Activated naive CD8-positive, alpha-beta T cell treated with anti-CD3 and anti-CD28 coated beads, Interleukin-2, amount 50 U/mL, for 24 hours (primary cell): ENCODE data around the gene FAM50B.

Experiments used
- ATAC-seq: fragments of 150-1000 bp; cut with Tn5 transposase; one replicate; pipeline ENCODE4 v1.10.0; 2021
- DNase-seq: peaks from one replicate; pipeline ENCODE4 v3.0.0; 2021
- H3K27ac Mint-ChIP-seq: one replicate; pipeline ENCODE4 v1.8.0; 2021; ENCODE audit warnings: mild to moderate bottlenecking, mixed read lengths
- H3K27me3 Mint-ChIP-seq: one replicate; pipeline ENCODE4 v1.8.0; 2021; ENCODE audit warnings: mixed read lengths
- H3K36me3 Mint-ChIP-seq: one replicate; pipeline ENCODE4 v1.8.0; 2021; ENCODE audit warnings: low read depth, mixed read lengths
- H3K4me1 Mint-ChIP-seq: one replicate; pipeline ENCODE4 v1.8.0; 2021; ENCODE audit warnings: mixed read lengths
- H3K4me3 Mint-ChIP-seq: one replicate; pipeline ENCODE4 v1.8.0; 2021; ENCODE audit warnings: mild to moderate bottlenecking, moderate library complexity, mixed read lengths
- H3K9me3 Mint-ChIP-seq: one replicate; pipeline ENCODE4 v1.8.0; 2021; ENCODE audit warnings: mixed read lengths

Gene FAM50B

GRCh38 chr6:3812596-3812995 is 36.6 kb upstream of the FAM50B start:
- no peak for DNase-seq
- H3K36me3 Mint-ChIP-seq: no peaks in the 10 kb centered on the region
- no peak overlapping the region for H3K4me3 Mint-ChIP-seq
- H3K9me3 Mint-ChIP-seq: no peaks in the 10 kb centered on the region
- H3K27ac Mint-ChIP-seq: no peak overlapping the region
- H3K4me1 Mint-ChIP-seq: no peaks in the 10 kb centered on the region
- ATAC-seq: no peak
- no peaks in the 10 kb centered on the region for H3K27me3 Mint-ChIP-seq

DNA sequence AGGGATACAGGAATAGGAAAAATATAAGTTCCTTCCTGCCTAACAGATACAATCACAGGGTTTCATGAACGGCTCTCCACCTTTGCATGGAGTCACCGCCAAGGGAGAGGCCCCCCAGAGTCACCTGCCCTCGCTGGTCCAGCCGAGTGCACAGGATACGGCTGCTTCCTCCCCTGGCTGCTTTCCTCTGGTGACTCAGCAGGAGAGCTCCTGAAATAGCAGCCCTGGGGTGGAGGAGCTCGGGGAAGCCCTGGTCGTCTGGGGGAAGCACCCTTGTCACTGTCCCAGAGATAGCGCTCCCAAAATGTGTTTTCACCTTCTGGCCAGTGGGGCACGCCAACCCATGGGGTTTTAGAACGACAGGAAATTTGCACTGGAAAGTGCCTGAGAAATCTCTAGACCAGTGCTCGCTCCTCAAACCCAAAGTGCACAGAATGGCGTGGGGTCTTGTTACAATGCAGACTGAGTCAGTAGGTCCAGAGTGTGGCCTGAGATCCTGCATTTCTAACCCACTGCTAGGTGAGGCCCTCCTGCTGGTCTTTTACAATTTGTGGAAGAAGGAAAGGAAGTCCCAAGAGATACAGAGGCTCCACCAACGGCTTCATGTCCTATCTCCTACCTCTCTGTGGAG is 35.9 kb upstream of the FAM50B start:
- no peaks in the 10 kb centered on the region for H3K4me1 Mint-ChIP-seq
- no peaks in the 10 kb centered on the region for H3K27me3 Mint-ChIP-seq
- no peak overlapping the region for H3K4me3 Mint-ChIP-seq
- no peaks in the 10 kb centered on the region for H3K36me3 Mint-ChIP-seq
- ATAC-seq (peak; percentile 44), DNase-seq (no peak)
- H3K9me3 Mint-ChIP-seq: no peaks in the 10 kb centered on the region
- H3K27ac Mint-ChIP-seq: no peak overlapping the region

DNA sequence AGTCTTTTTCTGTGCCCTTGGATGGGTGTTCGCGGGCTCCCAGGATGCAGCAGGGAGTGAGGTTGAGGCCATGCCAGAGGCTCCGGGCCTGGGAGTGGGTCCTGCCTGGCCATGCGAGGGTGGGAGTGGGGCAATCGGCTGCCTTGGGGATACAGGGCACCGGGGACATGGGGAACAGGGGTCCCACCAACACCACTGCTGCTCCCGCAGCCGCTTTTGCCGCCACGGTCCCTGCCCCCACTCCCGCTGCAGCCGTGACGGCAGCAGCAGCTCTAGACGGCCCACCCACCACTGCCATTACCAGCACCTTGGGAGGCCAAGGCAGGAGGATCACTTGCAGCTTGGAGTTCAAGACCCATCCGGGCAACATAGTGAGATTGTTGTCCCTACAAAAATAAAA is 35.3 kb upstream of the FAM50B start:
- no peaks in the 10 kb centered on the region for H3K27me3 Mint-ChIP-seq
- DNase-seq (no peak), ATAC-seq (no peak)
- no peaks in the 10 kb centered on the region for H3K9me3 Mint-ChIP-seq
- no peaks in the 10 kb centered on the region for H3K4me1 Mint-ChIP-seq
- no peak overlapping the region for H3K4me3 Mint-ChIP-seq
- H3K27ac Mint-ChIP-seq: no peak overlapping the region
- H3K36me3 Mint-ChIP-seq: no peaks in the 10 kb centered on the region

DNA sequence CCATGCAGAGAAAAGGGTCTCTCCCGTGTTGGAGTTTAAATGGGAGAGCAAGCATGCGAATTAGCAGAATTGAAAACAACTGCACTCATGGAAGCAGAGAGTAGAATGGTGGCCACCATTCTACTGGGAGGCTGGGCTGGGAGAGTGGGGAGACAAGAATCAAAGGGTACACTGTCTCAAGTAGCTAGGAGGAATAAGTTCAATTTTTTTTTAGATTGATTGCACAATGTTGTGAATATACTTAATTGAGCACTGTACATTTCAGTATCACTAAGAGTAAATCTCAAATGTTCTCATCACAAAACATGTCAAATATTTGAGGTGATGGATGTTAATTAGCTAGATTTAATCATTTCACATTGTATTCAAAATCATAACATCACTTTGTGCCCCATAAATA is 34.6 kb upstream of the FAM50B start:
- H3K4me1 Mint-ChIP-seq: no peaks in the 10 kb centered on the region
- ATAC-seq: no peak
- H3K9me3 Mint-ChIP-seq: no peaks in the 10 kb centered on the region
- H3K36me3 Mint-ChIP-seq: no peaks in the 10 kb centered on the region
- DNase-seq: no peak
- no peak overlapping the region for H3K4me3 Mint-ChIP-seq
- no peak overlapping the region for H3K27ac Mint-ChIP-seq
- no peaks in the 10 kb centered on the region for H3K27me3 Mint-ChIP-seq

DNA sequence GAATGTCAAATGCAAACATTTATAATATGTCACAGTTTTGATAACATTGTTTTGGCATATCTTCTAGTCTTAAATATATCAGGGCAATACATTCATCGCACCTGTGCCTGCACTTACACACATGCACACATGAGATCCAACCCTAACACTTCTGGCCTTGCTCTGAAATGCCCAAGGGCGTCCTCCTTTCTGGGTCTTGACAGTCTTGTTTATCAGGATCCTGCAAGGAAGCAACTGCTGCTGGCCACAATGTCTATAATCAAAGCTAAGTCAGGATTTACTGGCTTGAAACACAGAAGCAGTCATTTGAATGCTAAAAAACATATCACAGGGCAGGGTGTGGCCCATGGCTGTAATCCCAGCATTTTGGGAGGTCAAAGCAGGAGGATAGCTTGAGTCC is 32.9 kb upstream of the FAM50B start:
- Mint-ChIP-seq H3K27ac (no peak overlapping the region), H3K9me3 (no peaks in the 10 kb centered on the region), H3K27me3 (no peaks in the 10 kb centered on the region), H3K4me3 (no peak overlapping the region), H3K4me1 (no peaks in the 10 kb centered on the region), H3K36me3 (no peaks in the 10 kb centered on the region)
- ATAC-seq (no peak), DNase-seq (no peak)

DNA sequence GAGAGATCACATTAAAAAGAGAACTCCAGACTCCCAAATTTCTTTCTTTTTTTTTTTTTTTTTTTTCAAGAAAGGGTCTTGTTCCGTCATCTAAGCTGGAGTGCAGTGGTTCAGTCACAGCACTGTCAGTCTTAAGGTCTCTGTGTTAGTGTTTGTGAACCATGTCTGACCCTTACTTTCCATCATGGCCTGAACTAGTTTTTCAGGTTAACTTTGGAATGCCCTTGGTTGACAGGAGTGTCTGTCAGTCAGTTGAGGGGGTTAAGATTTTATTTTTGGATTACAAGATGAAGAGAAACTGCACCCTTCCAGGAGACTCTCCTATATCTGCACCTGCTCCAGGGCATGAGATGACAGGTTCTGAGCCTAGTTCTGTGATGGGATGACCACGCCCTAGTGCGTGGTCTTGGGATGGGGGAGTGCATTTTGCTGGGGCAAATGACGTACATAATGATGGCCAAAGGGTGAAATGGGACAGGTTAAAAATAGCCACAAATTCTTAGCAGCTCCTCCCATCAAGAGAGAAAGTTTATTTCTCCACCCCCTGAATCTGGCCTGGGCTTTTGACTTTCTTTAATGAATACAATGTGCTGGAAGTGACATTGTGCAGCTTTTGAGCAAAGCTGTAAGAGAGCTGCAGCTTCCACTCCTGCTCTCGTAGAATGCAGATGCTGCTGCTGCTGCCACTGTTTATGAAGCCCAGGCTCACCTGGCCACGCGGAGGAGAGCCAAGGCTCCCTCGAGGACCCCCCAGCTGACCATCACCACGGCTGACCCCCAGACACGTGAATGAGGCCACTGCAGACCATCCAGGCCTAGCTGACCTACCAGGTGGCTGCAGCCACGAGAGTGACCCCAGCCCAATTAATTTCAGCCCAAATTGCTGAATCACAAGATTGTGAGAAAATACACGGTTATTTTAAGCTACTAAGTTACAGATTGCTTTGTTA is 29.7 kb upstream of the FAM50B start:
- H3K36me3 Mint-ChIP-seq: no peaks in the 10 kb centered on the region
- DNase-seq: no peak
- no peak for ATAC-seq
- H3K27ac Mint-ChIP-seq: no peak overlapping the region
- no peaks in the 10 kb centered on the region for H3K9me3 Mint-ChIP-seq
- H3K4me3 Mint-ChIP-seq: no peak overlapping the region
- no peaks in the 10 kb centered on the region for H3K27me3 Mint-ChIP-seq
- H3K4me1 Mint-ChIP-seq: no peaks in the 10 kb centered on the region

GRCh38 chr6:3820563-3820962 is 28.6 kb upstream of the FAM50B start:
- no peak overlapping the region for H3K4me3 Mint-ChIP-seq
- no peak for DNase-seq

DNA sequence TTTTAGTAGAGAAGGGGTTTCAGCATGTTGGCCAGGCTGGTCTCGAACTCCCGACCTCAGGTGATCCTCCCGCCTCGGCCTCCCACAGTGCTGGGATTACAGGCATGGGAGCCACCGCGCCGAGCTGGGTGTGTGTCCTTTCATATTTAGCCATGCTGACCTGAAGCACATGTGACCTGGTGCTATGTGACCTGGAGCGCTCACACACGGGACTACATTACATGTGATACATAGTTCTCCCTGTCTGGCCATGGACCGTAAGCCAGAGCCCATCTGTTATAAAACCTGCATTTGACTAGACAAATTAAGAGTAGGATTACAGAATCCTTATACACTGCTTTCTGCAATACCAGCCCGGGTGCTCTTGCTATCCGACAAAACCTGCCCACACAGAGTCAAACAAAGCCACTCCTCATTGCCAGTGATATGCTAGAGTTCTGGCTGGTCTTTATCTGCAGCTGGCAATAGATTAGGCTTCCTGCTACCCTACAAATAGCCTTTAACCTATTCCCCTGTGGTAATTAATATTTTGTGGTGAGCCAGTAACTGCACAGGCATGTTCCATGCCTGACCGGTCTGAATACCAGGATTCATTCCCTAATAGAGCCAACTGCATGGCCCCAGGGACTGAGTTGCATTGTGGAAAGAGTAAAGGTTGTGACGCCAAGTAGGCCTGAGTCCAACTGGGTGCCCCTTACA is 26.3 kb upstream of the FAM50B start:
- no peaks in the 10 kb centered on the region for H3K27me3 Mint-ChIP-seq

More at GRCh38 chr6:3820563-3820962, 28.6 kb upstream of the FAM50B start:
- no peak for ATAC-seq
- no peaks in the 10 kb centered on the region for H3K36me3 Mint-ChIP-seq
- no peaks in the 10 kb centered on the region for H3K27me3 Mint-ChIP-seq
- H3K9me3 Mint-ChIP-seq: no peaks in the 10 kb centered on the region
- H3K4me1 Mint-ChIP-seq: no peaks in the 10 kb centered on the region
- H3K27ac Mint-ChIP-seq: no peak overlapping the region

GRCh38 chr6:3823671-3824070 is 25.5 kb upstream of the FAM50B start:
- no peak for DNase-seq
- H3K9me3 Mint-ChIP-seq: no peaks in the 10 kb centered on the region
- H3K27ac Mint-ChIP-seq: no peak overlapping the region
- ATAC-seq: no peak
- no peaks in the 10 kb centered on the region for H3K36me3 Mint-ChIP-seq
- no peak overlapping the region for H3K4me3 Mint-ChIP-seq
- H3K4me1 Mint-ChIP-seq: no peaks in the 10 kb centered on the region
- no peaks in the 10 kb centered on the region for H3K27me3 Mint-ChIP-seq

More for the DNA sequence above, 26.3 kb upstream of the FAM50B start:
- Mint-ChIP-seq H3K9me3 (no peaks in the 10 kb centered on the region), H3K36me3 (no peaks in the 10 kb centered on the region), H3K4me1 (no peaks in the 10 kb centered on the region), H3K4me3 (no peak overlapping the region), H3K27ac (no peak overlapping the region)
- ATAC-seq: no peak
- DNase-seq: no peak

DNA sequence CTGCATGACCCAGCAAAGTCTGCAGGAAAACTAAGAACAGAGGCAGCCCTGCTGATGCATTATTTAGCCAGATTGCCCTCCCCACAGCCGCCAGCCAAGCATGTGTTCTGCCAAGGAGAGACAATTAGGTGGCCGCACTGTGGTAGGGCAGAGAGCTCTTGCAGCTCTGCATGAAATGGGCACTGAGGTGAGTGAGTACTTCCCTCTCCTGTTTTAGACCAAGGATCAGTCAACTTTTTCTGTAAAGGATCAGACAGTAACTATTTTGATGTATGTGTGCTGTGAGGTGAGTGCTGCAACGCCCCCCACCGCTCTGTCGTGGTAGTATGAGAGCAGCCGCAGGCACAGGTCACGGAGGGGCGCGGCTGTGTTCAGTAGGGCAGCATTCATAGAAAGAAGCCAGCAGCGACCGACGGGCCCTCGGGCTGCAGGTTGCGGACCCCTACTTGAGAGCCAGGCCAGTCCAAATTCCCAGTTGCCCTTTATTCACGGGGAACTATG is 23.8 kb upstream of the FAM50B start:
- Mint-ChIP-seq H3K4me1 (no peaks in the 10 kb centered on the region), H3K9me3 (no peaks in the 10 kb centered on the region), H3K36me3 (no peaks in the 10 kb centered on the region), H3K27ac (no peak overlapping the region), H3K4me3 (no peak overlapping the region), H3K27me3 (peaks cover 2% of the 10 kb centered on the region)
- DNase-seq: no peak
- no peak for ATAC-seq

DNA sequence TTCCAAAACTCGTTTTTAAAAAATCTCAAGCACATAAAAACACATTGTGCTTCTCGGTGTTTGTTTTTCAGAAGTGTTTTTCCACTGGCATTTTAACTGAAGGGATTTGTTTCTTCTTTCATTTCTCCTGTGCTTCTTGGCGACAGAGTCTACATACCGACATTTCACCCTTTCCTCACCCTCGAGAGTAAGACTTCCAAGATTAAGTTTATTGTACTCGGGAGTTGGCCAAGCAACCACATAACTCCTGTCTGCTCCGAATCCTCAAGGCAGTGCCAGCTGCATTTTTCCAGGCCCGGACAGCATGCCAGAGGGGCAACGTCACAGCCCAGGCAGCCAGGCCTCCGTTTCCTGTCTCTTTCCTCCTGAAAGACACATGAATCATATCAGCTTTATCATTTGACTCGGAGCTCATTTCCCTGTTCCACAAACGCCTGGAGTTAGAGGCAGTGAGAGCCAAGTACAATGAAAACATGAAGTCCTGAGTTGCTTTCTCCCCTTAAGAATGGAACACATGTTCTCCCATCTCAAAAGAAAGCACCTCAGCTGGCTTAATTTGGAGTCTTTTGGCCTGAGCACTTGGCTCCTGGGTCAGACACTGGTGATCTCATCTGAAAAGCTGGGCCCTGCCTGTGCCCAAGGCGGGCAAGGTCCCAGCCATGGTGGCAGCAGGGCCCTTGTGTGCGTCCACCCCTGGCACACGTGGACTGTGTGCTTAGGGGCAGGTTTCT is 23.2 kb upstream of the FAM50B start:
- DNase-seq (no peak), ATAC-seq (no peak)
- no peak overlapping the region for H3K27ac Mint-ChIP-seq
- H3K4me1 Mint-ChIP-seq: no peaks in the 10 kb centered on the region
- H3K9me3 Mint-ChIP-seq: no peaks in the 10 kb centered on the region
- no peak overlapping the region for H3K4me3 Mint-ChIP-seq
- H3K36me3 Mint-ChIP-seq: no peaks in the 10 kb centered on the region
- H3K27me3 Mint-ChIP-seq: peaks cover 4% of the 10 kb centered on the region

- Mint-ChIP-seq H3K27me3 (peaks cover 6% of the 10 kb centered on the region), H3K4me1 (no peaks in the 10 kb centered on the region), H3K4me3 (no peak overlapping the region), H3K36me3 (no peaks in the 10 kb centered on the region), H3K9me3 (no peaks in the 10 kb centered on the region), H3K27ac (no peak overlapping the region)
- ATAC-seq (no peak), DNase-seq (no peak)
Observed at GRCh38 chr6:3829285-3829684, 19.9 kb upstream of the FAM50B start.

DNA sequence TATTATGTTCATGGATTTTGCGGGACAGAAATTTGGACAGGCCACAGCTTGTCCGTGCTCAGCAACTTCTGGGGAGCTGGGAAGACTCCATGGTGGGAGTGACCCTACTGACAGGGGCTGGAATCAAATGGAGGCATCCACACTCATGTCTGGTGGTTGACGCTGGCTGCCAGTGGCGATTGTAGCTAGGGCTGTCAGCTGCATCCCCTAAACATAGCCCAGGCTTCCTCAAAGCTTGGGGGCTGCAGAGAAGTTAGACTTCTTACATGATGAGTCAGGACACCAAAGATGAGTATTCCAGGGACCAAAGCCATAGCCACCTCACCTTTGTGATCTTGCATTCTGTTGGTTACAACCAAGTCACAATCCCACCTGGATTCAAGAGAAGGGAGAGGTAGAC is 18.4 kb upstream of the FAM50B start:
- Mint-ChIP-seq H3K36me3 (no peaks in the 10 kb centered on the region), H3K4me1 (no peaks in the 10 kb centered on the region), H3K27me3 (peaks cover 6% of the 10 kb centered on the region), H3K27ac (no peak overlapping the region), H3K9me3 (no peaks in the 10 kb centered on the region), H3K4me3 (no peak overlapping the region)
- ATAC-seq (no peak), DNase-seq (no peak)

DNA sequence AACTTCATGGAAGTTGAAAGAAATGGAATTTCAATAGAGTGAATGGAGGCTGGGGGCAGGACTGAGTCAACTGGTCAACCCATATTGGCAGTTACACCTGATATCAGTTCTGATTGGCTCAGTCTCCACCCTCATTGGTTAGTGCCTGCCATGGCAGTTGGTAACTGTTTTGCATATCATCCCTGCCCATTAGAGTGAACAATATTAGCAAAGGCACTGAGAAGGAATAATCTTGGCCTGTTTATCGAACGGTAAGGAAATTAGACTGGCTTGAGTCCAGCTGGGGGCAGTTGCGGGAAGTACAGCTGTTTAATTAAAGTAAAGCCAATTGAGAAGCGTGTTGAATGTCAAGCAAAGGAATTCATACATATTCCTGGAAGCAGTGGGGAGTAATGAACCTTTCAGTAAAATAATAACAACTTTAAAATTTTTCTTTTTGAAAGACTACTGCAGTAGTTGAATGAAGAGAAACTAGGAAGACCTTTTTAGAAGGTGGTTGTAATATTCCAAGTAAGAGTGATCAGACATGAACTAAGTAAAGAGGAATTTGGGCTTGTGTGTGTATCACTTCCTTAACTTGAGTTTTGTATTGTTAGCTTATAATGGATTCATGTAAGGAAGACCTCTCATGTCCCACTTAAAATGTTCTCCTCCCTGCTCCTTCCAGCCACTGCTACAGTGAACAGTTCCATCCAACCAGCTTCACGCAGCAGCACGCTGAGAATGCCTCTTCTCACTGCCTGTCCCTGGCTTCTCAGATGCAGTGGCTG is 17.2 kb upstream of the FAM50B start:
- Mint-ChIP-seq H3K27me3 (peaks cover 6% of the 10 kb centered on the region), H3K36me3 (no peaks in the 10 kb centered on the region), H3K4me1 (no peaks in the 10 kb centered on the region), H3K27ac (no peak overlapping the region), H3K4me3 (no peak overlapping the region), H3K9me3 (no peaks in the 10 kb centered on the region)
- ATAC-seq: no peak
- DNase-seq: no peak
